ENCODE results near the gene LRRC49.
"Not testable (repeated sequence)": the region's sequence is repeated elsewhere in the genome, so short reads cannot be mapped to it uniquely, and the experiment has no call there.

LRRC49 gene

DNA sequence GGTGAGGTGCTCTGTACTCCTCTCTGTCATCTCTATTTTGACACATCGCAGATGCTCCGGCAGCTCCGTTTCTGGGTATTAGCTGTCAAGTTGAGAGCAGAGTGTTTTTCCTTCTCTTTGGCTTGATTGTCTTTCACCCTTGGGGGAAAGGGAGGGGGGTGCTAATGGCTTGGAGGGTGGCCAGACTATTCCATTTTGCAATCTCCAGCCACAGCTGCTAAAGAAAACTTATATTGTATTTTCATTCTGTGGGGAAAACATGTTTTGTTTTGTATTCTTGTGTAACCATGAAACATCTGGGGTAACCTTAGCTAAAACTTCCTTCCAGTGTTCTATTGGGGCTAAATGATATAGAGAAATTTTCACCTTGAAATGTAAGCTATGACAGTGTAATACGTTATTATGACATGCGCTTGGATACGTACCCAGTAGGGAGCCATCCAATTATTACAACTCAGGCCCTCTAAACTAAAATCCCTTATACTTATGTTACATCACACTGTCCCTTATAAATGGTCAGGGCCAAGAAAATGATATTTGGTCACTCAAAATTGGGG is 24.6 kb upstream of the LRRC49 start:
- in situ Hi-C loops (cut with MboI; ENCODE audit: low sequenced_read_pairs): no loop called here

DNA sequence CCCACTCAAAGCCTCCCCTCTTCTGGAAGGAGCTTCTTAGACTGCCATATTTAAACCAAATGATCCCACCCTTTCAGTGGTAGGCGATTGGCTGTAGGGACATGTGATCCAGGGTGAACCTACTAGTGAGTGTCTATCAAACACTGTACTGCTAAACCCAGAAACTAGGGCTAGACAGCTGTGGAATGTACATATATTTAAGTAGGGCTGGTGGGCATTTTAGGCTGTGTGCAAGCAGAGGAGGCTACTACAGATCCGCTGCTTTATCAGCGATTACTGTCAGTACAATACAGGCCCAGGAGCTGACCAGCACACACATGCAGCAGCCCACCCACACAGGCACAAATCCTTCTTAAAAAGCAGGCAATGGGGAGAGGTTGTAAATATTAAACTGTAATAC is 23.3 kb upstream of the LRRC49 start:
- in situ Hi-C loops (cut with MboI; ENCODE audit: low sequenced_read_pairs): no loop called here

DNA sequence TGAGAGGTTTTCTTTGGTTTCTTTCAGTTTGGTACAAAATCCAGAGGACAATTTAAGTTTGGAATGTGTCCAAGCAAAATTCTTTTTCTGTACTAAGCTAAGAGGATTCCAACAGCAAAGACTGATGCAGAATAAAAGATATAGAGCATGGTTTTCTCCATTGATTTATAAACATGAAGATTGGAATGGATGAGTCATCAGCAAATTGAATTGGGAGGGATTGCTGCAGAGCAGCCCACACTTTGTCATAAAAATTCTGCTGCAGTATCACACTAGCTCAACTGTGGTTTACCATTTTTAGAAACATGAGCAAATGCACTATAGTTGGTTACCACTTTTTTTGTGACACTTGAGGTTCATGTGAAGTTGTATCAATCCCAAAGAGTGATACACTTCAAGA is 22.6 kb upstream of the LRRC49 start:
- in situ Hi-C loops (cut with MboI; ENCODE audit: low sequenced_read_pairs): no loop called here

DNA sequence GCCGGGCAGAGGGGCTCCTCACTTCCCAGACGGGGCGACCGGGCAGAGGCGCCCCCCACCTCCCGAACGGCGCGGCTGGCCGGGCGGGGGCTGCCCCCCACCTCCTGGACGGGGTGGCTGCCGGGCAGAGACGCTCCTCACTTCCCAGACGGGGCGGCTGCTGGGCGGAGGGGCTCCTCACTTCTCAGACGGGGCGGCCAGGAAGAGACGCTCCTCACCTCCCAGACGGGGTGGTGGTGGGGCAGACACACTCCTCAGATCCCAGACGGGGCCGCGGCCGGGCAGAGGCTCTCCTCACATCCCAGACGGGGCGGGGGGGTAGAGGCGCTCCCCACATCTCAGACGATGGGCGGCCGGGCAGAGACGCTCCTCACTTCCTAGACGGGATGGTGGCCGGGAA is 21.1 kb upstream of the LRRC49 start:
- in situ Hi-C loops (cut with MboI; ENCODE audit: low sequenced_read_pairs): not testable (repeated sequence)

DNA sequence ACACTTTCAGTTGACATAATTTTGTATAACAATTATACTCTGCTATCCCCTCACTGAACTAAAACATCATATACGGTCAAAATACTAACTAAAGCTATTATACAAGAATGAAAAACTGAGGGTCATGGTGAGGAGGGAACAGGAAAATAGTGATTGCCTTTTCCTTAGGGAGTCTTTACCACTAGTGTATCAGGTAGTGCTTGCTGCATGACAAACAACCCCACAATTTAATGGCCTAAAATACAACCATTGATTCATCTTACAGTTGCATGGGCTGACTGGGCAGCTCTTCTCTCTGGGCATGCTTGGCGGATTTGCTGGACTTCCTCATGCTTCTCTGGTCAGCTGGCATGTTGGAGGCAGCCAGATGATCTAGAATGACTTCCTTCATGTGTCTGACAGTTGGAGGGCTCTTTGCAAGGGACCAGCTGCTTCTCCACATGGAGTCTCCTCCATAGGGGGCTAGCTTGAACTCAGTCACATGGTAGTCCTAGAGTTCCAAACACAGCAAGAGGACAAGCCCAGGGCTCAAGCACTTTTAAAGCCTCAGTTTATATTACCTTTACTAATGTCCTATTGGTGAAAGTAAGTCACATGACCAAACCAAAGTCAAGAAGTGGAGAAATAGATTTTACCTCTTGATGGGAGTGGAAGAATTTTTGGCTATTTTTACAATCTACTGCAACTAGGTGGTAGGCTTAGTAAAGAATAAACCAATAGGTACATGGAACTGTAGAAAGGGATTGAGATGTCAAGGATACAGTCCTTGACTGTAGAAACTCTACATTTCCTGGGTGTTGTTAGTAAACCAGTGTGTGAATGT is 19.2 kb upstream of the LRRC49 start:
- in situ Hi-C loops (cut with MboI; ENCODE audit: low sequenced_read_pairs): no loop called here

DNA sequence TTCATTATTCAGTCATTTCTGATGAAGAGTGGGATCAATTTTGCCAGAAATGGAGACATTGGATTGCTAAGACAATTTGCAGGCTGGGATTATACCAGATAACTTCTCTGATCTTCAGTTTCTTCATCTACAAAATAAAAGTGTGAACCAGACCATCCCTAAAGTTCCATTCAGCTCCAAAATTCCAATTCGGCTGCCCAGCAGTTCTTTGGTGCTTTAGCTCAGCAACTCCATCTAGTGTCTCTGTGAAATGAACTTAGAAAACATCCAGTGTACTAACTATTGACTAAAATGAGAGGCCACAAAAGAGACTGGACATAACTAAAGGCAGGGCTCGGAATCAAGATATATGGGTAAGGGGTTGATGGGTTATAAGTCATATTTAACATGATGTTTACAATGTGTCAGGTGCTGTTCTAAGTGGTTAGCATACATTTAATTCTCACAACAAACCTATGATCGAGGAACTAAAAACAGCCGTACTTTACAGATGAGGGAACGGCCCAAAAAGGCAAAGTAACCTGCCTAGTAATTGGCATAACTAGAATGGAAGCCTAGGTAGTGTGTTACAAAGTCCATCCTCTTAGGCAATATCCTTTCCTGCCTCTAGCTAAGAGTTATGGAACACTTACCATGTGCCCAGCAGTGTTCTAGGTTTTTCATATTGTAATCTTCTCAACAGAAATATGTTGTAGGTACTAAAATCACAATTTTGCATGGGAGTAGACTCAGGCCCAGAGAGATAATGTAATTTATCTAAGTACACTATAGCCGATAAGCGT is 17.4 kb upstream of the LRRC49 start:
- in situ Hi-C loops (cut with MboI; ENCODE audit: low sequenced_read_pairs): no loop called here

DNA sequence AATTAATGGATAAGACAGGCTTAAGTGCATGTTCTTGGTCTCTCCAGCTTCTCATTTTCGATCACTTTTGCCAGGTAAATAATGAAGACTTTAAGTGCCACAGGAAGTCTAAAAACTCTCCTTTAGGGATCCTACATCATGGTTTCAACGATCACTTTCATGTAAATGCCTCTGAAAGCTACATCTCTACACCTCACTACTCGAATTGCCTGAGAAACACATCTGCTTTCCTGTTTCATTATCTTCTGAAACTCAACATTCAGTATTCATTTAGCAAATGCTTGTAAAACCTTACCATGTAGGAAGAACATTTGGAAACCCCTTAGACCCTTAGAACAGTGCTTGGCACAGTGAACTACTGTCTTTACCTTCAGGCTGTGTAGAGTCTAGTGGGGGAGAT is 16.6 kb upstream of the LRRC49 start:
- in situ Hi-C loops (cut with MboI; ENCODE audit: low sequenced_read_pairs): no loop called here

DNA sequence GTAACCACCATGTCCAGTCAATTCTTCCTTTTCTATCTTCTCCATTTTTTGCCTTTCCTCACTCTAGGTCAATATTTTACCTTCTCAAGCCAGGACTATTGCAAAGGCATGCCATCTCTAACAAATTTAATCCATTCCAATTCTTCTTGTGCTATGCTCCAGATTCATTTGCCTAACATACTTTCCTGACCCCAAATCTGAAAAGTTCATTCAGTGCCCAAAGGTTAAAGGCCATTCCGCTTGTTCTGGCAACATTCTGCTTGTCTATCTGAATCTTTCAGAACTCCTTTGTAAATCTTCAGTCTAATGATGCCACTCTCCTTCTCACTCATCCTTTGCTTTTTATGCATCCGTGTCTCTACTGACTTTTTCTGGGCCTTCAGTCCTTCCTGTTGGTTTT is 15.9 kb upstream of the LRRC49 start:
- in situ Hi-C loops (cut with MboI; ENCODE audit: low sequenced_read_pairs): no loop called here

DNA sequence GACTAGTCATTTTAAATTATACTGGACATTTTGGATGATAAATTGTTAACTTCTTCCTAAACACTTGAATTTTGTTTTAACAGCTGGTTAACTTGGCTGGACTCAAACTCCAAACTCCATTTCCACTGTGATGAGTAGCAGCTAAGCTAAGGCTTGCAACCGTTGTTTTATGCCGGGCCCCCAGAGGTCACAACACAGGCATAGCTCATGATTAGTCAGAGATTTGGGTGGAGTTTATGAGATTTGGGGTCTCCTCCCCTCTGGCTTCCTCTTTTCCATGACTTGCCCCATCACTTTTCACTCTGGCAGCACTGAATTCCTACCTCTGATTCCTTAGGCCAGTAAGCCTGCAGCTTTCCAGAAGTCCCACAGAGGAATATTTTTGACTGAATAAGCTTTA is 13.2 kb upstream of the LRRC49 start:
- in situ Hi-C loops (cut with MboI; ENCODE audit: low sequenced_read_pairs): no loop called here

DNA sequence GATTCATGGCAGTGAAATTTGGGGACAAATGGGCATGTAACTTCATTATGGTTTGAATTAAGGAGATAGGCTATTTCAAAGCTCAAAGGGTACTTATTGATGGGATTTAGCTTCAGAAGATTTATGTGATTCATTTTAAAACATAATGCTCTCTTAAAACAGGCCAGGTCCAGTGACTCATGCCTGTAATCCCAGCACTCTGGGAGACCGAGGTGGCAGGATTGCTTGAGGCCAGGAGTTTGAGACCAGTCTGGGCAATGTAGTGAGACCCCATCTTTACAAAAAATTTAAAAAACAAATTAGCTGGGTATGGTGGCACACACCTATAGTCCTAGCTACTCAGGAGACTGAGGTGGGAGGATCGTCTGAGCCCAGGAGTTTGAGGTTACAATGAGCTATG is 11.8 kb upstream of the LRRC49 start:
- in situ Hi-C loops (cut with MboI; ENCODE audit: low sequenced_read_pairs): no loop called here

DNA sequence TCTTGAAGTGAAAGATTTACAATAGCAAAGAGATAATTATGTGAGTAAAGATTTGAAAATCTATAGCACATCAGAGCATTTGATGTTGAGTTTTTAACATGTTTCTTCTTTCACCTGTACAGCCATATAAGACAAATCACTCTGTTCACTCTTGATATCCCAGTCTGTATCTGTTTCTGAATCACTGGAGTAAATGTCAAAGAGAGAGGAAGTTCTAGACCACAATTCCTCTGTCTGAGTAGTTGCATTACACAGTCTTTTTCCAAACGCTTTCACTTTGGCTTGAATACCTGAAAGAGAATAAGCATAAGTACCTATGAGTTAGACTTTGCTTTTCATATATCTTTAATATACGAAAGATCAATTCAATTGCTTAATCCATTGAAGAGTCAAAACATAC is 10.3 kb upstream of the LRRC49 start:
- in situ Hi-C loops (cut with MboI; ENCODE audit: low sequenced_read_pairs): no loop called here

DNA sequence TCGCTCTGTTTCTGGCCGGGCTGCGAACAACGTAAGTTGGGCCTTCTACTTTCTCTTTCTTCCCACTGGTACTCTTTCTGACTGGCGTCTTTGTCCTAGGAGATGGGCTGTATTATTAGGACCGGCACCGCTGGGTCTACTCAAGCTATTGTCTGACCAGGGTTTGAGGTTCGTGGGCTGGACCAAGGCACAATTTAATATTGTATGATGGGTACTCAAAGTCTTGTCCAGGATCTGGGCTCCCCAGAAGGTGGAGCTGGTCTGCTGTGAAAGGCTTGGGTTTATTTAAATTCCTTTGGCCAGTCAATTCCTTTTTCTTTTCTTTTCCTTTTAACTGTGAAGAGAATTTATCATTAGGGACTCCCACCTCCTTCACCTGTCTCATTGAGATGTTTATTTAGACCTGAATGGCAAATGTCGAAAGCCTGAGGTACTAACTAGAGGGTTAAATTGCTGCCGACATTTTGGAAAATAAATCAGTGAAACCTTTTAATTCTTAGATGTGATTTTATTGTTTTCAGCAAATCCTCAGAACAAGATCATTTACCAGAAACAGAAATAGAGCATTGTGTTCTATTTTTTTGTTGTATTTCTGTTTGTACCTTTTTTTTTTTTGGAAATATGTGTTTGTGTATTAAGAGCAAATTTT is 410 bp downstream of the LRRC49 start:
- in situ Hi-C loops (cut with MboI; ENCODE audit: low sequenced_read_pairs): no loop called here

DNA sequence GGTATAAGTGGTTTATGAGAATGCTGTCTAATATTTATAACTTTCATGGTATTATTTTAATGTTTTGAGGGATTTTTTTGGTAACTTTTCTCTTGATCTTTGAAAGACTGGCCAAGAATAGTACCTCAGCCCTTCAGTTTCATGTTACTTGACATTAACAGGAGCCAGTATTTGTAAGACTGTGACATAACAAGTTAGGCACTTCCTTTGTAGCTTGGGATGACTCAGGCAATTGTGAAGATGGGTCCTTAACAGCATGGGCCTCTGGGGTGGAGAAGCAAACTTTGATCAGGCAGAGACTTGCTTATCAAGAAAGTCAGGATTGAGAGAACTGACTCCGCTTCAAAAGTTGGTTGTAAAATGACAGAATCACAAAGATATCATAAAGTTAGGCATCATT is 9.5 kb downstream of the LRRC49 start:
- in situ Hi-C loops (cut with MboI; ENCODE audit: low sequenced_read_pairs): no loop called here

DNA sequence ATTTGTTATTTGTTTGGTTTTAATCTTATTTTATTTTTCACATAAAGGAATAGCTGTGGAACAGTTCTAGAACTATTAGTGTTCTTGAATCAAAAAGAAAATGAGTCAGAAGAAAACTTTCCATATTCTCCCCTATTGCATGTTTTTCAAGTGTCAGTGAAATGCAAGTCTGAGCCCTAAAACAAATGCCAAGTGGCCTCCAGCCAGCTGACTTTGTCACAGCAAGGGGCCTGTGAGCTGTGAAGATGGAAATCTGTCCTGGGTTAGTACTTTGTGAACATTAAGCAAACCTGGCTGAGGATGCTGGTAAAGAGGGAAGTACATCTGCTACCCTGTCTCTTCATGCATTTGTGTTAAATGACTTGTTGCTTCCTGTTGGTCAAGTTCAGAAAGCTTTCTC is 14.2 kb downstream of the LRRC49 start:
- in situ Hi-C loops (cut with MboI; ENCODE audit: low sequenced_read_pairs): no loop called here

DNA sequence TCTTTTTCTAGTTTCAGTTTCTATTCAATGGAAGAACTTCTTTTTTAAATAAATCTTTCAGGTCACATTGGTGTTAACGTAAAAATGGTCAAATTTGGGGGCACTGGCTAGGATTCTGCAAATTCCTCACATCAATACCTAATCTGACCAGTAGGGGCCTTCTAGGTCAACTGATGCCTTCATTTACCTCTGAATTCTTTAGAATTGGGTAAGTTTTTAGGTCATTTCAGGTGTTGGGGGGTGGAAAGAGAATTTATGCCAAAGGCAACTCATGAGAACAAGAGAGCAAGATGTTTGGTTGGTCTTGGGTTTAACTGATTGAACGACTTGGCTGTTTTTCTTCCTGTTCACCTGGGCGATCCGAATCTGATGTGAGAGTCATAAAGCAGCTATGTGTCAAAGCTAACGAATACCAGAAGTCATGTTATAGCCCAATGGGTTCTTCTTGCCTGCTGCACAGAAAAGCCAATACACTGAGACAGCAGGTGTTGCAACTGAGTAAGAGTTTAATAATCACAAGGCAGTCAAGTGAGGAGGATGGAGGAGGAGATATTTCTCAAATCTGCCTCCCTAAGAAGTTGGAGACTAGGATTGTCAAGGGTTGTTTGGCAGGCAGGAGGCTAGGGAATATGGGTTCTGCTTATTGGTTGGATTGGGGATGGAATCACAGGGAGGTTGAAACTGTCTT is 15.3 kb downstream of the LRRC49 start:
- in situ Hi-C loops (cut with MboI; ENCODE audit: low sequenced_read_pairs): no loop called here

DNA sequence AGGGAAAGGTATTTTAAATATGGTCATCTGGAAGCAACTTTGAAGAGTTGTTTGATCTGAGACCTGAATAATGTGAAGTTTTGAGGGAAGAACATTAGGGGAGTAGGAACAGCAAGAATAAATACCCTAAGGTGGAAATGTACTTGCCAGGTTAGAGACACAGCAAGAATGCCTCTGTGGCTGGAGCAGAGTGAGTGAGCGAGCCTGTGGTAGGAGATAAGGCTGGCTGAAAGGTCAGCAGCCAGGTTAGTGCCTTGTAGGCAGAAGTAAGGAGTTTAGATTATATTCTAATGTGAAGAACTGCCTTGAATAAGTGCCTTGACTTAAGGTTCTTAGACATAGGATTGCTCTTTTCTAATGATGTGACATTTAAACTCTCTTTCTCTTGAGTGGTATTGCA is 18.3 kb downstream of the LRRC49 start:
- in situ Hi-C loops (cut with MboI; ENCODE audit: low sequenced_read_pairs): no loop called here

DNA sequence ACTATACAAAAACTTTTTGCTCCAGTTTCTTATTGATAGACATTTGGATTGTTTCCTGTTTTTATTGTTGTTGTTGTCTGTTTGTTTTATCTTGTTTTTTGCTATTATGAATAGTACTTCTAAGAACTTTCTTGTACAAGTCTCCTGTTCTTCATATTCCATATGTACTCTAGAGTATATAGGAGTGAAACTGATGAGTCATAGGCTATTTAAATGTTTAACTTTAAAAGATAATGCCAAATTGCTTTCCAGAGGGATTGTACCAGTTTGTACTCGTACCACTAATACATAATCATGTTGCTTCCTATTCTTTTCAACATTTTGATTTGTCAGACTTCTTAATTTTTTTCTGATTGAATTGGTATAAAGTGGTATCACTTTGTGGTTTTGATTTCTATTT is 19.6 kb downstream of the LRRC49 start:
- in situ Hi-C loops (cut with MboI; ENCODE audit: low sequenced_read_pairs): no loop called here

DNA sequence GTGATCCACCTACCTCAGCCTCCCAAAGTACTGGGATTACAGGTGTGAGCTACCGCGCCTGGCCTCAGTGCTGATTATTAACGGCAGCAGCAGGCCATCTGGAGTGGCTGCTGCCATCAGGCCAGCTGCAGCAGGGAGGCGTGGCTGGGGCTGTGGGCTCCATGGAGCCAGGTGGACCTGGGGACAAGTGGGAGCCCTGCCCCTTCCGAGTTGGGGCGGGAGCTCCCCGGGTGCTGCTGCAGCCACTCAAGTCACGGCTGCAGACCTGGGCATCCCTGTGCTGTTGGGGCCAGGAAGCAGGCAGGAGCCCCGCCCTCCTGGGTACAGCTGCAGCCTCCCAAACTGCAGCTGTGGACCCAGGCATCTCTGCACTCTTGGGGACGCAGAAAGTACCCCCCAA is 23.9 kb downstream of the LRRC49 start:
- in situ Hi-C loops (cut with MboI; ENCODE audit: low sequenced_read_pairs): no loop called here

DNA sequence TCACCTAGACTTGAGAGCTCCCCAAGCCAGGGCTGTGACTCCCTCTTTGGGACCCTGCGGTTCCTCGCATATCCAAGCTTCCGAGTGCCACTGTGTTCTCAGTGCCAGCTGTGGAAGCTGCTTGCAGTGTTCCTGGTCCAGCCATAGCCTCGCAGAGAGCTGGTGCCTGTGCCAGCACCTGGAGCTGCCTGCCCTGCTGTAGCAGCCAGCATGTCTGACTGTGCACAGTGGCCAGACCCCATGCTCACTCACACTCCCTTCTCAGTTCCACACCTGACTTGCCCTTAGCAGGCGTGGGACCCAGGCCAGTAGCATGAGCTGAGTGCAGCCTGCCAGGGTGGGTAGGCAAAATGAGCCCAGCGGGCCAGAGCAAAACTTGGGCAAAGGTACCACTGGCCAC is 25.3 kb downstream of the LRRC49 start:
- in situ Hi-C loops (cut with MboI; ENCODE audit: low sequenced_read_pairs): no loop called here

DNA sequence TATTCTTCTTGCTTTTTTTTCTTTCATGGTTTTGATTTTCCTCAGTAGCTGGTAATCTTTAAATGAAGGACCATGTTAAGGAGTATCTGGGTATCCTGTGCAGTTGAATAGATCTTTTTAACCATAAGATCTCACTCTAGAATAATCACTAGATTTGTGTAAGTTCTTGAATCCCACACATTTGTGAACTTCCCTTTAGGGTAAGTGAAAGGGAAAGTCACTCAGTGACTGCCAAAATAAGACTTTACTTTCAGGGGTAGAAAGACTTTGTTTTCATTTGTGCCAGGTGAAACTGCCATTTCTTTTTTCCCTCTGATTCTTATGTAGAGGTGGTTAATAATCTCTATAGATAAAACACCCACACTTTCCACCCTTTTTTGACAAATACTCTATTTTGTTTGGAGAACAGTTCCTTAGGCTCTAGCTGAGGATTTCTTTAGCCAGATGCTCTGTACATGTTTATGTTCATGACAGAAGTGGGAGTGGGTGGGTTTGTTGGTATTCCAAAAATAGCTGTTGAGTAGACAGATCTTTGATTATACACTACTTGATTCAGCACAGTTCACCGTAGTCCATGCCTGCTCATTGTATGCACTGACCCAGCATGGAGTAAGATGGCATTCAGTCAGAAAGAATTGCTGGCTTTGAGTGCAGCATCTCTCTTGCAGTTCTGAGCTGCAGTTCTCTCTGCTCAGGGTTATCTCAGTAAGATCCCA is 28.5 kb downstream of the LRRC49 start:
- in situ Hi-C loops (cut with MboI; ENCODE audit: low sequenced_read_pairs): no loop called here

All from HL-60/S4 treated with phorbol 12-myristate 13-acetate at 8.2 ng/mL for 4 days and 3 days (cell line).